ENCODE measurements around the gene SUPT4H1.

The SUPT4H1 gene

DNA sequence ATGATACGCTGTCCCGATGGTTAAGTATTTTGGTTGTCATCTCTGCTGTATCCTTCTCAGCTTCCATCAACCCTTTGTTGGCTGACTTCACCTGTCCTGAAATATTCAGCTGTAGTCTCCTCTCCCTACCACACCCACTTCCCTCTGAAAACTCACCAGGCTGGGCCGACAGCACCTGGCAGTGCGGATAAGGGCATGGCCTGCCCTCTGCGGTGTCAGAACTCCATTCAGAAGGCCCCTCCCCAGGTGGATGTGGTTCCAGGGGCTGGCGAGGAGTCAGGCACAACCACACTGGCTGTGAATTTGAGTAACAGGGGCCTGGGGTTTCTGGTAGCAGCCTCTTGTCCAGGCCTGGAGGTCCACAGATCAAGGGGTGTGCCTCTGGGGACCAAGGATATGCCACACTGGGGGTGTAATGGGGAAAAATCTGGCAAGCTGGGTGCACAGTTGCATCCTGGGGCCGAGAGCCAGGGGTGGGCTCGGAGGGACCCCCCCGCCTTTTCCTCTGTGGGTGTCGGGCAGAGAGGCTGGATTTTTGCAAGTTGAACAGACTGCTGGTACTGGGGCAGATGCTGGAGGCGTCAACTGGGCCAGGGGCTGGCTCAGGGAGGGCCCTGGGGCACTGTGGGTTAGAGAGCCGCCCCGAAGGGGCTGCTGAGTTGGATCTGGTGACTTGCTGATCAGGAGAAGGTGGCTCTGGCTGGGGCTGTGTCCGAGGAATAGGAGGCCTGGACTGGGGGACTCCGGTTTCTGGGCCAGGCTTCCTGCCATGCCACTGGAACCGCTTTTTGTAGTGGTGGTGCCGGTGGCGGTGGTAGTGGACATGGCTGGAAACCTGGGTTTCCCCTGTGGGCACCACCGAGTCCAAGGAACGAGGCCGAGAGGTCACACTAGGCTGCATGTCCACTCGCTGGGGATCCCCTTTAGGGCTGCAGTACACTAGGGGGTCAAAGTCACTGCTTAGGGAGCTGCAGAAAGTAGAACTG lies 5.6 kb upstream of the SUPT4H1 start:
- H3K4me3 ChIP-seq (ENCODE audit: low read depth, low read length): no peak overlapping the region
- DNase-seq (ENCODE audit: low read depth): no peak
- in situ Hi-C loops (cut with HindIII; ENCODE audit: low sequenced_read_pairs): no loop called here
- TF ChIP-seq, protein P1, sequence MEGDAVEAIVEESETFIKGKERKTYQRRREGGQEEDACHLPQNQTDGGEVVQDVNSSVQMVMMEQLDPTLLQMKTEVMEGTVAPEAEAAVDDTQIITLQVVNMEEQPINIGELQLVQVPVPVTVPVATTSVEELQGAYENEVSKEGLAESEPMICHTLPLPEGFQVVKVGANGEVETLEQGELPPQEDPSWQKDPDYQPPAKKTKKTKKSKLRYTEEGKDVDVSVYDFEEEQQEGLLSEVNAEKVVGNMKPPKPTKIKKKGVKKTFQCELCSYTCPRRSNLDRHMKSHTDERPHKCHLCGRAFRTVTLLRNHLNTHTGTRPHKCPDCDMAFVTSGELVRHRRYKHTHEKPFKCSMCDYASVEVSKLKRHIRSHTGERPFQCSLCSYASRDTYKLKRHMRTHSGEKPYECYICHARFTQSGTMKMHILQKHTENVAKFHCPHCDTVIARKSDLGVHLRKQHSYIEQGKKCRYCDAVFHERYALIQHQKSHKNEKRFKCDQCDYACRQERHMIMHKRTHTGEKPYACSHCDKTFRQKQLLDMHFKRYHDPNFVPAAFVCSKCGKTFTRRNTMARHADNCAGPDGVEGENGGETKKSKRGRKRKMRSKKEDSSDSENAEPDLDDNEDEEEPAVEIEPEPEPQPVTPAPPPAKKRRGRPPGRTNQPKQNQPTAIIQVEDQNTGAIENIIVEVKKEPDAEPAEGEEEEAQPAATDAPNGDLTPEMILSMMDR (IDR thresholded peaks at IDR 0.05; ENCODE audit: low read depth, low read length, missing control alignments): no peak

GRCh38 chr17:58356231-58356630 lies 4.2 kb upstream of the SUPT4H1 start:
- in situ Hi-C loops (cut with HindIII; ENCODE audit: low sequenced_read_pairs): no loop called here
- H3K4me3 ChIP-seq (ENCODE audit: low read depth, low read length): no peak overlapping the region
- TF ChIP-seq, protein P1 (IDR thresholded peaks at IDR 0.05; ENCODE audit: low read depth, low read length, missing control alignments): no peak
- DNase-seq (ENCODE audit: low read depth): no peak

DNA sequence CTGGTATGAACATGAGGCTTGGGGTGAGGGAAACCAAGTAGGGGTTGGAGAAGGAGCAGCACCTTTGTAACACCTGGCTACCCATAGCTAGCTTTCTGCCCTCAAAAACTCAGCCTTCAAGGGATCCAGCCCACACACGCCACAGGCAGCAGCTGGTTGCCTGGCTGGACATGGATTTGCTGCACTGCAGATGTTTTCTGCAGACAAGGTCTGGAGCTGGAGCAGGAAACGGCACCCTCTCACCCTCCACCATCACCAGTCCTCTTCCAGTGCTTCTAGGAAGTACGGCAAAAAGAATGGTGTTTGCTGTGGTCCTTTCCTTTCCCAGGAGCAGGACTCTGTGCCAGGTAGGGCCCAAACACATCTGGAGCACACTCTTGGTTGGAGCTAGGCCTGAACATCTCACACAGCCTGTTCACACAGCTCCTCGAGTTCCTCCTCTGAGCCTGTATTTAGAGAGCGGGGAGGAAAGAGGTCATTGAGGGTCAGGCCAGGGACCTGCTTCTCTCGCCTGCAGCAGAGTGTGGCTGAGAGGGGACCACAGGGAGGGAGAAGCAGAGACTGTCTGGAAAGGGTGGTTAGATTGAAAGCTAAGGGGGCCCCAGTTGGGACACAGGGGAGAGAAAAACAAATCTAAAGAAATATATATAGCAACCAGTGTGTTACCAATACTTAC lies 2.7 kb upstream of the SUPT4H1 start:
- in situ Hi-C loops (cut with HindIII; ENCODE audit: low sequenced_read_pairs): no loop called here
- TF ChIP-seq, protein P1 (IDR thresholded peaks at IDR 0.05; ENCODE audit: low read depth, low read length, missing control alignments): no peak
- no peak for DNase-seq (ENCODE audit: low read depth)
- H3K4me3 ChIP-seq (ENCODE audit: low read depth, low read length): no peak overlapping the region

DNA sequence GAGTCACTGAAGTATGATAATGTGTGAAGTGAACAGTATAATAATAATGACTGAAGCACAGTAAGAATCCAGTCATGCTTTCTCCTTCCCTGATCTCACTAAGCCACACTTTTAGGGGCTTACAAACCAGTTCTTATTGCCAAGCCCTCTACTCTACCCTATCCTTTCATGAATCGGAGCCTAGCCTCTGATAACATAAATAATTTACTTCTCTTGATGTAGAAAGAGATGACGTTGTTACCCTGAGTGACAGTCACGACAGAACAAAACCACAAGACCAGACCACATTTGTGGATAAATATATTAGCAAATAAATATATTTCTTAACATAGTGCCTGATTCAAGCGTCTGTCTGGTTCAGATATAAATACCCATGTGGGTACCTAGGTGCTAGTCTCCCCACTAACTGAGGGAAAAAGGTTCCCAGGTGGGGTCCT lies 1.4 kb upstream of the SUPT4H1 start:
- no peak for DNase-seq (ENCODE audit: low read depth)
- in situ Hi-C loops (cut with HindIII; ENCODE audit: low sequenced_read_pairs): no loop called here
- TF ChIP-seq, protein P1 (IDR thresholded peaks at IDR 0.05; ENCODE audit: low read depth, low read length, missing control alignments): no peak
- H3K4me3 ChIP-seq (ENCODE audit: low read depth, low read length): peak overlapping the region; percentile 76

DNA sequence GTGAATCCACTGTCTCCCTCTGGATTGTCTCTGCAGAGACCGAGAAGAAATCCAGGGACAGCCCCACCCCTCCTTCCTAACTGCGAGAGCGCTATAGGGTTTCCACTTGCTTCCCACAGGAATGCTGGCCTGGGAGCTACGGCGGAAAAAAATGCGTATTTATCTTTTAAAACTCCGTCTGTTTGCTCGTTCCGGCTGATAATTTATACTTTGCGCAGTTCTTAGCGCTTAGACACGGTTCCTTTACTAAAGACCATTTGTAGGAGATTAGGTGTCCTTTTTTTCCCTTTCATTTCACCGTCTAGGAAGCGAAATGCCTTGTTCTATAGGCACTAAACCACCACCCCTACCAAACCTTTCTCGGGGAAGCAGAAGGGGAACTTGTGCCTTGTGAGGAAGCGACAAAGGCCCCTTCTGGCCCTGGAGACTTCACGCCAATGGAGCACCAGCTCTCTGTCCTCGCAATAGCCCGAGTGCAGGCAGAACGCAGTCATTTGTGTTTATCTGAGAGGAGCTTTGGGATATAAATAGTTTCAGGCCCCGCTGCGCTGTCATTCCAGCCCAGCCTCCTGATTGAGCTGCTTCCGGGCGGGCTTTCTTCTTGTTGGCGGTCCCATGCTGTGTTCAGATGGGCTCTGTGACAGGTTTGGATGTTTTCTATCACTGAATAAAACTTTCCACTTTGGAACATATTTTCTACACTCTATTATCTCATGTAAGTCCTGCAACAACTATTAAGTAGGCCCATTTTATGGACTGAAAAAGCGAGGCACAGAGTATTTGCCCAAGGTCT lies 791 bp upstream of the SUPT4H1 start:
- TF ChIP-seq, protein P1 (IDR thresholded peaks at IDR 0.05; ENCODE audit: low read depth, low read length, missing control alignments): no peak

DNA sequence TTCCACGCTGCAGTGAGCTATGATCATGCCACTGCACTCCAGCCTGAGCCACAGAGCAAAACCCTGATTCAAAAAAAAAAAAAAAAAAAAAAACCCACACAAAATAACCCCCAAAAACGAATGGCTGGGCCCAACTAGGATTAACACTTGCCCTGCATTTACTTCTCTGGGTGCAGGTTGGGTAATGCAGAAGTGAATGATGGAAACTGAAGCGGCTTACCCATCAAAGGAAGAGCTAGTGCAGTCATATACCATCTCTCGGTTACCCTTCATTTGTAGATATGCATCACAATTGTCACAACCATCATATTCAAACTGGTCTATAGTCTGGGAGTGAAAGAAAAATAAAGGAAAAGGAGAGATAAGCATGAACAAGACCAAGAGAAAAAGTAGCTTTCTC lies 819 bp downstream of the SUPT4H1 start:
- H3K4me3 ChIP-seq (ENCODE audit: low read depth, low read length): peak overlapping the region; percentile 76
- in situ Hi-C loops (cut with HindIII; ENCODE audit: low sequenced_read_pairs): no loop called here
- TF ChIP-seq, protein P1 (IDR thresholded peaks at IDR 0.05; ENCODE audit: low read depth, low read length, missing control alignments): no peak
- DNase-seq (ENCODE audit: low read depth): no peak

More for the DNA sequence above, 791 bp upstream of the SUPT4H1 start:
- peak; percentile 37 for DNase-seq (ENCODE audit: low read depth)
- in situ Hi-C loops (cut with HindIII; ENCODE audit: low sequenced_read_pairs): no loop called here
- peak overlapping the region; percentile 76 for H3K4me3 ChIP-seq (ENCODE audit: low read depth, low read length)

Measured in astrocyte of the cerebellum (primary cell).